DOHH2 (cell line): Measurements from ENCODE around the gene GPR61.

Experiments
- H3F3A ChIP-seq: fragments of 200-600 bp; sonication (generic), shearing (Covaris generic); 2 replicates; pipeline ENCODE4 v1.6.0; 2016; ENCODE audit warnings: antibody characterized with exemption, mild to moderate bottlenecking; ENCODE audit not compliant: control insufficient read depth, insufficient read depth
- H3K27ac ChIP-seq: fragments of 200-600 bp; sonication (generic); 2 replicates; pipeline ENCODE4 v1.5.1; 2014; ENCODE audit warnings: low read depth, mild to moderate bottlenecking, low read length, moderate library complexity
- H3K27me3 ChIP-seq: fragments of 200-600 bp; sonication (generic); 2 replicates; pipeline ENCODE4 v1.6.1; 2014; ENCODE audit warnings: mild to moderate bottlenecking, low read length, mixed read lengths; ENCODE audit not compliant: control insufficient read depth
- H3K36me3 ChIP-seq: fragments of 200-600 bp; sonication (generic); 2 replicates; pipeline ENCODE4 v1.6.1; 2014; ENCODE audit warnings: mild to moderate bottlenecking, low read length, moderate library complexity, mixed read lengths; ENCODE audit not compliant: control insufficient read depth
- H3K4me1 ChIP-seq: fragments of 200-600 bp; sonication (generic); 2 replicates; pipeline ENCODE4 v1.6.1; 2014; ENCODE audit warnings: mild to moderate bottlenecking, low read length, mixed read lengths; ENCODE audit not compliant: control insufficient read depth
- H3K4me2 ChIP-seq: fragments of 200-600 bp; sonication (generic); 2 replicates; pipeline ENCODE4 v1.6.0; 2014; ENCODE audit warnings: mild to moderate bottlenecking, low read length, moderate library complexity
- H3K4me3 ChIP-seq: fragments of 200-600 bp; sonication (generic); 2 replicates; pipeline ENCODE4 v1.5.1; 2014; ENCODE audit warnings: mild to moderate bottlenecking, low read length, mixed read lengths
- H3K79me2 ChIP-seq: fragments of 200-600 bp; sonication (generic); 2 replicates; pipeline ENCODE4 v1.6.1; 2014; ENCODE audit warnings: mild to moderate bottlenecking, low read length, mixed read lengths; ENCODE audit not compliant: control insufficient read depth
- H3K9me2 ChIP-seq: fragments of 200-600 bp; sonication (generic); replicated peaks from 2 replicates; pipeline ENCODE4 v1.6.1; 2014; ENCODE audit warnings: mild to moderate bottlenecking, low read length, mixed read lengths; ENCODE audit not compliant: control insufficient read depth
- H3K9me3 ChIP-seq: fragments of 200-600 bp; sonication (generic); 2 replicates; pipeline ENCODE4 v1.6.1; 2014; ENCODE audit warnings: antibody characterized with exemption, low read length, mixed read lengths; ENCODE audit not compliant: control insufficient read depth, insufficient read depth
- H4K20me1 ChIP-seq: fragments of 200-600 bp; sonication (generic); 2 replicates; pipeline ENCODE4 v1.6.0; 2014; ENCODE audit warnings: low read depth, mild to moderate bottlenecking, antibody characterized with exemption, low read length, moderate library complexity; ENCODE audit not compliant: control insufficient read depth, insufficient read depth
- CTCF ChIP-seq: fragments of 200-600 bp; sonication (generic); IDR thresholded peaks from one replicate; pipeline ENCODE4 v1.5.1; 2014; ENCODE audit warnings: antibody characterized with exemption, mild to moderate bottlenecking, low read depth, low read length; ENCODE audit not compliant: poor library complexity, severe bottlenecking
- EZH2phosphoT487 ChIP-seq: fragments of 200-600 bp; sonication (generic); IDR thresholded peaks from 2 replicates; pipeline ENCODE4 v1.6.1; 2017; ENCODE audit warnings: borderline replicate concordance, mild to moderate bottlenecking, antibody characterized with exemption, low read length, moderate library complexity, mixed read lengths

The GPR61 gene

GRCh38 chr1:109538827-109539555, 681 bp upstream of the GPR61 start:
- H3K27me3 ChIP-seq: peaks cover 11% of the 10 kb centered on the region; the same call in 1 of the 2 replicates
- H4K20me1 ChIP-seq: no peaks in the 10 kb centered on the region
- no peaks in the 10 kb centered on the region for H3K79me2 ChIP-seq
- H3K9me2 ChIP-seq: no peaks in the 10 kb centered on the region
- no peaks in the 10 kb centered on the region for H3K9me3 ChIP-seq
- H3K4me3 ChIP-seq: no peak overlapping the region
- H3K4me2 ChIP-seq: no peak overlapping the region
- TF ChIP-seq EZH2phosphoT487: no peak
- TF ChIP-seq CTCF: no peak
- H3F3A ChIP-seq: no peaks in the 10 kb centered on the region
- no peaks in the 10 kb centered on the region for H3K36me3 ChIP-seq
- H3K27ac ChIP-seq: no peak overlapping the region
- H3K4me1 ChIP-seq: no peaks in the 10 kb centered on the region

DNA sequence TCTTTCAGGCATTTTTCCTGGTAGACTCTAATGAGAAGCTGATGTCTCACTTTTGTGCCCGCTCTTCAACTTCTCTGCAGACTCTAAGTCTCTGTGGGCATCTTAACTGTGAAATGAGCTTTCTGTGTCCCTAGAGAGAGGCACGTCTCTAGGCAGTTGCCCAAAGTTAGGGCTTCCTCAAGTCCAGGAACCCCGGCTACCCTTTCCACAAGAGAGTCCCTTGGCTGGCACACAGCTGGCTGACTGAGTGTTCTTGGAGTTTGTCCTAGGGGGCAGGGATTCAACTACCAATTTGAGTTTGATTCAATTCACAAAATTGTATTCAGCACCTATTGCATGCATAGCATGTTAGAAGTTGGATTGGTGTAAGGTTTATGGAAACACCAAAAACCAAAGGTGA, 1.4 kb downstream of the GPR61 start:
- Histone ChIP-seq H3K4me3 (no peak overlapping the region), H3K9me2 (no peaks in the 10 kb centered on the region), H3F3A (no peaks in the 10 kb centered on the region), H3K4me2 (no peak overlapping the region), H4K20me1 (no peaks in the 10 kb centered on the region), H3K27me3 (peaks cover 11% of the 10 kb centered on the region; the same call in 1 of the 2 replicates), H3K9me3 (no peaks in the 10 kb centered on the region), H3K27ac (no peak overlapping the region), H3K4me1 (no peaks in the 10 kb centered on the region), H3K79me2 (no peaks in the 10 kb centered on the region), H3K36me3 (no peaks in the 10 kb centered on the region)
- TF ChIP-seq EZH2phosphoT487 (no peak), CTCF (no peak)

DNA sequence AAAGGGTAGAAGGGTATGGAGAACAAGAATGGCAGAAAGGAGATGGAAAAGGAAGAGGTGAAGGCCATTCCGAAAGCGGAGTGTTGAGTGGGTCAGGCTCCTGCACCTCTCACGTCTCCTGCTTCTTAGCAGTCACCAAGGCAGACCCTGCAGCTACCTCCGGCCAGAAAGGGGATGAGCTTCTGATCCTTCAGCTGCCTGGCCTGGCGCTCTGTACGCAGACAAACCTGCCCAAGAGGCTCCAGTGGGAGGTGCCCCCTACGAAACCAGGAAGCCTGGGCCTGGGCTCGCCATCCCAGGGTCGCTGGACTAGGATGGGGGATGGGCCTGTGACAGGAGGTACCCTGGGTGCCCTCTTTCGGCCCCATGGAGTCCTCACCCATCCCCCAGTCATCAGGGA, 3.0 kb downstream of the GPR61 start:
- peaks cover 11% of the 10 kb centered on the region for H3K79me2 ChIP-seq
- no peaks in the 10 kb centered on the region for H3K36me3 ChIP-seq
- TF ChIP-seq EZH2phosphoT487 (no peak), CTCF (no peak)
- H3K4me3 ChIP-seq: no peak overlapping the region
- no peaks in the 10 kb centered on the region for H3K9me3 ChIP-seq
- H3K9me2 ChIP-seq: no peaks in the 10 kb centered on the region
- no peak overlapping the region for H3K27ac ChIP-seq
- H3F3A ChIP-seq: peaks cover 3% of the 10 kb centered on the region; the same call in 1 of the 2 replicates
- peaks cover 11% of the 10 kb centered on the region; the same call in 1 of the 2 replicates for H3K27me3 ChIP-seq
- H3K4me2 ChIP-seq: no peak overlapping the region
- peaks cover 13% of the 10 kb centered on the region for H3K4me1 ChIP-seq
- H4K20me1 ChIP-seq: no peaks in the 10 kb centered on the region
